ENCODE data around the gene MT1H. TPM values are rescaled to one million over a fixed set of nuclear protein-coding genes. Genes with fewer than 3 reads are reported as not detected.
A peak's percentile ranks its signal among the peaks of the same experiment; 100 is the strongest.

Gene MT1H
- polyA plus RNA-seq, 1 experiment = not detected

- no peak for TF ChIP-seq CTCF (IDR thresholded peaks at IDR 0.05; ENCODE audit: insufficient read depth, low read depth, low read length)
- Histone ChIP-seq H3K4me3 (ENCODE audit: low read depth, low read length) (no peak overlapping the region), H3K27me3 (ENCODE audit: control insufficient read depth, insufficient read depth, low read length) (peaks cover 13% of the 10 kb centered on the region), H3K36me3 (ENCODE audit: control insufficient read depth, insufficient read depth, low read length) (no peaks in the 10 kb centered on the region)
- no peak for DNase-seq (ENCODE audit: low read depth)
- POLR2A ChIA-PET = no interaction called here
- CTCF ChIA-PET = interaction anchor here (1.0 to 1.5 kb wide), 3 partner anchors 12 to 116 kb away, joined by 3 to 4 read pairs (median 3); no protein-coding TSS in a partner anchor
These were observed 40.1 kb upstream of the MT1H start for GRCh38 chr16:56629531-56629930.

DNA sequence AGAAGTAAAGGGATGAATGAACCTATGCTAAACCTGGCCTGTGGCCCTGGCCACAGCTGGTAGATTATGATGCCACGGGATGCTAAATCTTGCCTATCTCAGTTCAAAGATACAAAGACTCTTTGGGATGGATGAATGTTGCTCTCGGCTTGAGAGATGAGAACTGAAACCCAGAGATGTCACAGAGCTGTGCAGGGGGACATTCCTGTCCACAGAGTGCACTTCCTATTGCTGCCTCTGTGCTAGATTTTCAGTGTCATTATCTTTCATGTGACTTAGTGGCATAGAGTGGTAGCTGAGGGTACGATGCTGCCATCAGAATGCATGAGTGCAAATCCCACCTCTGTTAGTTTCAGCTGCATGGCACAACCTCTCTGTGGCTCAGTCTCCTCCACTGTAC is 39.5 kb upstream of the MT1H start:
- H3K27me3 ChIP-seq (ENCODE audit: control insufficient read depth, insufficient read depth, low read length) = peaks cover 19% of the 10 kb centered on the region
- ChIA-PET CTCF (interaction anchor here (0.8 to 2.9 kb wide), 7 partner anchors 8 to 72 kb away, joined by 3 to 8 read pairs (median 3); partner anchors contain the start of gene MT1A), POLR2A (no interaction called here)
- DNase-seq (ENCODE audit: low read depth) = no peak
- TF ChIP-seq CTCF (IDR thresholded peaks at IDR 0.05; ENCODE audit: insufficient read depth, low read depth, low read length) = no peak
- no peaks in the 10 kb centered on the region for H3K36me3 ChIP-seq (ENCODE audit: control insufficient read depth, insufficient read depth, low read length)
- H3K4me3 ChIP-seq (ENCODE audit: low read depth, low read length) = no peak overlapping the region

DNA sequence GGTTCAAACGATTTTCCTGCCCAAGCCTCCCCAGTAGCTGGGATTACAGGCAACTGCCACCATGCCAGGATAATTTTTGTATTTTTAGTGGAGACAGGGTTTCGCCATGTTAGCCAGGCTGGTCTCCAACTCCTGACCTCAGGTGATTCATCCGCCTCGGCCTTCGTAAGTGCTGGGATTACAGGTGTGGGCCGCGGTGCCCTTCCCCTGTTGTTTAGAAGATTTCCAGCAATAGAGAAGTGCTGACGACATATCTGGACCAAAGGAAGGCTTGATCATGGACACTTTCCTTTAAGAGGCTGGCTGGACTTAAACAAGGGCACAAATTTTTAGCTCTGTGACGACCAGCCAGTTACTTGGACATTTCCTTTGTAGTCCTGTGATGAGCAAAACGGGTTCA is 38.4 kb upstream of the MT1H start:
- no peak overlapping the region for H3K4me3 ChIP-seq (ENCODE audit: low read depth, low read length)
- no peak for DNase-seq (ENCODE audit: low read depth)
- POLR2A ChIA-PET = no interaction called here
- no peaks in the 10 kb centered on the region for H3K36me3 ChIP-seq (ENCODE audit: control insufficient read depth, insufficient read depth, low read length)
- peaks cover 27% of the 10 kb centered on the region for H3K27me3 ChIP-seq (ENCODE audit: control insufficient read depth, insufficient read depth, low read length)
- no peak for TF ChIP-seq CTCF (IDR thresholded peaks at IDR 0.05; ENCODE audit: insufficient read depth, low read depth, low read length)
- CTCF ChIA-PET = interaction anchor here (0.8 to 2.9 kb wide), 4 partner anchors 7 to 71 kb away, joined by 3 to 8 read pairs (median 4); partner anchors contain the start of gene MT1A

DNA sequence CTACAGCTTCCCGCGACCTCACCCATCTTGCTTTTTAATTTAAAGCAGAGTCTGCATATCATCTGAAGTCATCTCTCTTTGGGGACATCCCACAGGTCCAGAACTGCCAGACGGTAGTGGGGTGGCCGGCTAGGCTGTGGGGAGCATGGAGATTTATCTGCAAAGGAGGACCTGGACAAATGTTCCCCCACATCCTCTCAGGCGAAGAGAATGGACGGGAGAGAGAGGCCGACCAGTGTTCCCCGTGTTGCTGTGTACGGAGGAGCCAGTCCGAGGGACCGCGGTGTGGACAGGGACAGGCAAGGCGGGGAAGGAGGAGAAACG is 37.8 kb upstream of the MT1H start:
- H3K36me3 ChIP-seq (ENCODE audit: control insufficient read depth, insufficient read depth, low read length) = no peaks in the 10 kb centered on the region
- DNase-seq (ENCODE audit: low read depth) = no peak
- peak overlapping the region; percentile 38 for H3K4me3 ChIP-seq (ENCODE audit: low read depth, low read length)
- TF ChIP-seq CTCF (IDR thresholded peaks at IDR 0.05; ENCODE audit: insufficient read depth, low read depth, low read length) = no peak
- H3K27me3 ChIP-seq (ENCODE audit: control insufficient read depth, insufficient read depth, low read length) = peaks cover 32% of the 10 kb centered on the region
- CTCF ChIA-PET = interaction anchor here (0.9 to 2.9 kb wide), 3 partner anchors 8 to 70 kb away, joined by 3 to 8 read pairs (median 4); no protein-coding TSS in a partner anchor
- POLR2A ChIA-PET = no interaction called here

DNA sequence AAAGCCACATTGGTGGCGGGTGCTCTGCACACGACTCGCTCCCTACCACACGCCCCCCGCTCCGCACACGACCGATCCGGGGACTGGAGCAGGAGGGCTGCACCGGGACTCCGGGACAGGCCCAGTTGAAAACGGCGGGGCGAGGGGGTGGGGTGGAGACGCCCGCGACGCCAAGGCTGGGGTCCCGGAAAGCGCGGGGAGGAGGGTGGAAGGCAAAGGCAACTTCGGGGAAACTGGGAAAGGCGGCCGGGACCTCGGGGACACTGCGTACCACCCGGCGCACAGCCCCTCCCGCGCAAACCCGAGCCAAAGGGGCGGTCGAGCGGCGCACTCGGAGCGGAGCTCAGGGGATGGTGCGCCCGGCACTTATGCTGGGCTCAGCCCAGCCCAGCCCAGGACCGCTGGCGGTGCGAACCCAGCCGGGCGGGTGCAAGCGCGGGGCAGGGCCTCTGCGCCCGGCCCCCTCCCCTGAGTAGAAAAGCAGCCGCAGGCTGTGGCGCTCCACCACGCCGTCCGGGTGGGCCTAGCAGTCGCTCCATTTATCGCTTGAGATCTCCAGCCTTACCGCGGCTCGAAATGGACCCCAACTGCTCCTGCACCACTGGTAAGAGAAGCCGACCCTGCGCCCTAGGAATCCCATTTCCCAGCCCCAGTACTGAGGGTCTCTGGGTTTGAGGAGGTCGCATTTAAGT is 37.3 kb upstream of the MT1H start, which contains the start of gene MT1M:
Gene MT1M (plus strand): TSS at position 504 of the 692 bp plus-strand sequence. CDS start 73 bp downstream, at position 577.
- no peak for TF ChIP-seq CTCF (IDR thresholded peaks at IDR 0.05; ENCODE audit: insufficient read depth, low read depth, low read length)
- no peak for DNase-seq (ENCODE audit: low read depth)
- Histone ChIP-seq H3K27me3 (ENCODE audit: control insufficient read depth, insufficient read depth, low read length) (peaks cover 34% of the 10 kb centered on the region), H3K4me3 (ENCODE audit: low read depth, low read length) (peak within 1 kb of the TSS; percentile 38), H3K36me3 (ENCODE audit: control insufficient read depth, insufficient read depth, low read length) (no peaks in the 10 kb centered on the region)
- ChIA-PET POLR2A (no interaction called here), CTCF (interaction anchor here (0.9 to 2.9 kb wide), 2 partner anchors 9 to 55 kb away, joined by 3 to 8 read pairs; no protein-coding TSS in a partner anchor)
